H1 (cell line): ENCODE measurements around the gene ABHD13. TPM values are rescaled to one million over a fixed set of nuclear protein-coding genes. Genes with fewer than 3 reads are reported as not detected.

Experiments
- CTCF ChIA-PET: fragments of 300-600 bp; sonication (Branson Sonifier 250); formaldehyde crosslinking; loops from one replicate; lab custom pipeline; 2021; ENCODE audit not compliant: partially characterized antibody; lab: Charles Lee
- POLR2A ChIA-PET: fragments of 300-600 bp; sonication (Branson Sonifier 250); formaldehyde crosslinking; loops from one replicate; lab custom pipeline; 2021; ENCODE audit warnings: inconsistent platforms; ENCODE audit not compliant: partially characterized antibody; lab: Charles Lee
- DNase-seq, 2 experiments: peaks; one replicate each; pipeline versions ENCODE4 v3.0.0 to v3.0.0-alpha.2; 2010 to 2022; ENCODE audit warnings: low spot score in 2 of 2, low read depth in 1 of 2, mixed read lengths in 1 of 2
- FAIRE-seq: peaks from 2 replicates; lab custom pipeline; 2011; peaks lifted over from hg19 to GRCh38; lab: Jason Lieb, UNC
- H2AFZ ChIP-seq: 2 replicates; pipeline ENCODE4 v1.8.1; 2012; ENCODE audit warnings: low read length, inconsistent platforms
- H2AK5ac ChIP-seq: 2 replicates; pipeline ENCODE4 v1.6.1; 2013; ENCODE audit warnings: low read depth, low read length
- H2BK120ac ChIP-seq: replicated peaks from 2 replicates; pipeline ENCODE3; 2013; ENCODE audit warnings: low read depth, low read length, inconsistent platforms
- H2BK12ac ChIP-seq: 2 replicates; pipeline ENCODE4 v1.6.1; 2013; ENCODE audit warnings: low read depth, low read length
- H2BK15ac ChIP-seq: 2 replicates; pipeline ENCODE4 v1.6.1; 2013; ENCODE audit warnings: low read length
- H2BK20ac ChIP-seq: 2 replicates; pipeline ENCODE4 v1.6.1; 2013; ENCODE audit warnings: low read length
- H2BK5ac ChIP-seq: 2 replicates; pipeline ENCODE4 v1.6.1; 2013; ENCODE audit warnings: low read depth, low read length
- H3K14ac ChIP-seq: 2 replicates; pipeline ENCODE4 v1.6.1; 2013; ENCODE audit warnings: inconsistent platforms; ENCODE audit not compliant: insufficient read length
- H3K18ac ChIP-seq: 2 replicates; pipeline ENCODE4 v1.6.1; 2013; ENCODE audit warnings: low read length; ENCODE audit errors: extremely low read depth
- H3K23ac ChIP-seq: 2 replicates; pipeline ENCODE4 v1.6.1; 2013; ENCODE audit warnings: inconsistent platforms; ENCODE audit not compliant: insufficient read length
- H3K23me2 ChIP-seq: 2 replicates; pipeline ENCODE4 v1.6.1; 2013; ENCODE audit warnings: low read depth, low read length
- H3K27ac ChIP-seq: 2 replicates; pipeline ENCODE4 v1.6.1; 2011; ENCODE audit warnings: low read depth, low read length, inconsistent platforms
- H3K27me3 ChIP-seq, 4 experiments: replicated peaks in 1 of 4; 1 replicate in 1 of 4; 2 replicates in 3 of 4; pipeline versions ENCODE4 v1.6.1 to v1.8.1; 2011 to 2013; ENCODE audit warnings: low read length in 3 of 4, mild to moderate bottlenecking in 3 of 4, inconsistent platforms in 2 of 4, mixed read lengths in 2 of 4, moderate library complexity in 1 of 4; ENCODE audit not compliant: control insufficient read depth in 3 of 4, insufficient read depth in 3 of 4; ENCODE audit errors: extremely low read depth in 1 of 4
- H3K36me3 ChIP-seq, 4 experiments: 2 replicates each; pipeline versions ENCODE4 v1.6.1 to v1.8.1; 2011 to 2013; ENCODE audit warnings: mild to moderate bottlenecking in 4 of 4, low read length in 3 of 4, moderate library complexity in 2 of 4, control low read depth in 1 of 4, inconsistent platforms in 1 of 4; ENCODE audit not compliant: insufficient read depth in 4 of 4, control insufficient read depth in 2 of 4
- H3K4ac ChIP-seq: replicated peaks from 2 replicates; pipeline ENCODE3; 2013; ENCODE audit warnings: low read length, low read depth, mixed read lengths, inconsistent platforms; ENCODE audit not compliant: insufficient read length
- H3K4me1 ChIP-seq, 4 experiments: replicated peaks in 1 of 4; 1 replicate in 1 of 4; 2 replicates in 3 of 4; pipeline versions ENCODE4 v1.6.1 to v1.8.1; 2011 to 2013; ENCODE audit warnings: low read length in 3 of 4, inconsistent platforms in 2 of 4, mixed read lengths in 1 of 4; ENCODE audit not compliant: insufficient read depth in 4 of 4, control insufficient read depth in 3 of 4
- H3K4me2 ChIP-seq, 2 experiments: 2 replicates each; pipeline versions ENCODE4 v1.6.1 to v1.8.1; 2011 to 2013; ENCODE audit warnings: low read depth in 2 of 2, low read length in 2 of 2, control low read depth in 1 of 2, inconsistent platforms in 1 of 2, mild to moderate bottlenecking in 1 of 2; ENCODE audit not compliant: insufficient read depth in 1 of 2
- H3K4me3 ChIP-seq, 4 experiments: fragments of 200-600, 300-600 bp in 1 of 4; sonication (generic), shearing (Covaris generic), sonication (Bioruptor Twin) in 1 of 4; 2 replicates each; pipeline versions ENCODE4 v1.5.1 to v1.8.1; 2011 to 2016; ENCODE audit warnings: low read length in 4 of 4, low read depth in 3 of 4, control low read depth in 2 of 4, inconsistent platforms in 2 of 4, mild to moderate bottlenecking in 2 of 4, mixed read lengths in 1 of 4, moderate library complexity in 1 of 4; ENCODE audit not compliant: insufficient read depth in 2 of 4; ENCODE audit errors: extremely low read depth in 1 of 4
- H3K56ac ChIP-seq: replicated peaks from 2 replicates; pipeline ENCODE3; 2013; ENCODE audit warnings: low read depth, mild to moderate bottlenecking, mixed read lengths, low read length, inconsistent platforms; ENCODE audit not compliant: insufficient read length
- H3K79me1 ChIP-seq: 2 replicates; pipeline ENCODE4 v1.6.1; 2013; ENCODE audit warnings: low read depth, low read length, control low read depth
- H3K79me2 ChIP-seq, 2 experiments: 2 replicates each; pipeline versions ENCODE4 v1.6.1 to v1.8.1; 2012 to 2013; ENCODE audit warnings: low read length in 2 of 2, mild to moderate bottlenecking in 2 of 2, inconsistent platforms in 1 of 2; ENCODE audit not compliant: insufficient read depth in 2 of 2, control insufficient read depth in 1 of 2
- H3K9ac ChIP-seq, 4 experiments: replicated peaks in 1 of 4; 1 replicate in 1 of 4; 2 replicates in 3 of 4; pipeline versions ENCODE4 v1.6.1 to v1.8.1; 2011 to 2013; ENCODE audit warnings: low read depth in 3 of 4, low read length in 3 of 4, control low read depth in 2 of 4, mild to moderate bottlenecking in 2 of 4, moderate library complexity in 2 of 4, inconsistent platforms in 1 of 4; ENCODE audit errors: extremely low read depth in 1 of 4
- H3K9me3 ChIP-seq, 2 experiments: 2 replicates each; pipeline versions ENCODE4 v1.6.1 to v1.8.1; 2012 to 2013; ENCODE audit warnings: mild to moderate bottlenecking in 2 of 2, moderate library complexity in 2 of 2, control low read depth in 1 of 2, inconsistent platforms in 1 of 2, low read depth in 1 of 2, low read length in 1 of 2, mixed read lengths in 1 of 2; ENCODE audit not compliant: insufficient read depth in 2 of 2
- H4K20me1 ChIP-seq, 2 experiments: replicated peaks in 1 of 2; 2 replicates each; pipeline versions ENCODE3 to v1.8.1; 2011 to 2013; ENCODE audit warnings: inconsistent platforms in 2 of 2, low read length in 2 of 2, mild to moderate bottlenecking in 1 of 2; ENCODE audit not compliant: insufficient read depth in 2 of 2, control insufficient read depth in 1 of 2
- H4K5ac ChIP-seq: 2 replicates; pipeline ENCODE4 v1.6.1; 2013; ENCODE audit warnings: low read length, low read depth, mixed read lengths, inconsistent platforms; ENCODE audit not compliant: insufficient read length
- H4K8ac ChIP-seq: 2 replicates; pipeline ENCODE4 v1.8.0; 2013; ENCODE audit warnings: mild to moderate bottlenecking, moderate library complexity, low read length, inconsistent platforms; ENCODE audit not compliant: insufficient read depth; ENCODE audit errors: extremely low read depth
- H4K91ac ChIP-seq: replicated peaks from 2 replicates; pipeline ENCODE3; 2013; ENCODE audit warnings: low read length, mixed read lengths, inconsistent platforms; ENCODE audit not compliant: insufficient read length
- CBX5 ChIP-seq: fragments of 300-800, 300-1000 bp; sonication (generic); IDR thresholded peaks from 2 replicates; pipeline ENCODE4 v1.7.1; 2016; ENCODE audit warnings: antibody characterized with exemption, low read length, low read depth
- EZH2 ChIP-seq: fragments of 200-600 bp; sonication (generic); IDR thresholded peaks from 2 replicates; pipeline ENCODE4 v1.7.1; 2012; ENCODE audit warnings: low read depth, mild to moderate bottlenecking, moderate library complexity, low read length, inconsistent platforms; ENCODE audit not compliant: severe bottlenecking
- GTF2F1 ChIP-seq: IDR thresholded peaks from 2 replicates; pipeline ENCODE4 v1.6.1; 2012; ENCODE audit warnings: low read depth, low read length, improper control_type of control experiment, borderline replicate concordance
- NANOG ChIP-seq: IDR thresholded peaks from 2 replicates; pipeline ENCODE4 v1.6.1; 2011; ENCODE audit warnings: low read length, low read depth, mild to moderate bottlenecking, inconsistent platforms; ENCODE audit not compliant: insufficient read depth, poor library complexity, severe bottlenecking
- POLR2A ChIP-seq, 2 experiments: IDR thresholded peaks; 1 replicate in 1 of 2; 2 replicates in 1 of 2; pipeline ENCODE4 v1.6.1; 2011; ENCODE audit warnings: low read depth in 2 of 2, low read length in 2 of 2, mild to moderate bottlenecking in 2 of 2; ENCODE audit errors: control extremely low read depth in 1 of 2
- RBBP5 ChIP-seq: IDR thresholded peaks from 2 replicates; pipeline ENCODE4 v1.7.1; 2012; ENCODE audit warnings: low read depth, mild to moderate bottlenecking, inconsistent platforms, low read length, moderate library complexity, borderline replicate concordance
- SAP30 ChIP-seq: fragments of 300-600 bp; sonication (generic); IDR thresholded peaks from 2 replicates; pipeline ENCODE4 v1.7.1; 2012; ENCODE audit warnings: low read length, moderate library complexity, mild to moderate bottlenecking, inconsistent platforms; ENCODE audit not compliant: insufficient read depth, insufficient replicate concordance
- SP1 ChIP-seq: IDR thresholded peaks from 2 replicates; pipeline ENCODE4 v1.6.1; 2011; ENCODE audit warnings: low read depth, low read length
- TAF1 ChIP-seq: IDR thresholded peaks from 2 replicates; pipeline ENCODE4 v1.6.1; 2011; ENCODE audit warnings: mild to moderate bottlenecking, low read depth, low read length
- TBP ChIP-seq: IDR thresholded peaks from 2 replicates; pipeline ENCODE4 v1.6.1; 2011; ENCODE audit warnings: low read depth, low read length, improper control_type of control experiment
- whole genome bisulfite sequencing, 2 experiments: shearing (Covaris generic) in 1 of 2; methylation state at CpG; one replicate each; pipeline versions ENCODE4 v1.1.6 to v1.1.7; 2013 to 2015; ENCODE audit warnings: low lambda C conversion rate in 2 of 2, mixed read lengths in 2 of 2, inconsistent platforms in 1 of 2, low coverage in 1 of 2, missing lambda C conversion rate in 1 of 2; ENCODE audit not compliant: insufficient replicate concordance in 2 of 2, insufficient coverage in 1 of 2, insufficient read length in 1 of 2; ENCODE audit errors: extremely low coverage in 1 of 2, missing lambda C conversion rate in 1 of 2; 5-methylcytosine and 5-hydroxymethylcytosine counted together
- polyA plus RNA-seq, 7 experiments: library from polyadenylated mRNA; depleted of rRNA in 3 of 7; stranded (reverse) in 5 of 7; unstranded in 2 of 7; fragments of >200 nt in 5 of 7; fragments of 200-250 nt in 2 of 7; gene quantifications; 1 replicate in 5 of 7; 2 replicates in 1 of 7; 4 replicates in 1 of 7; pipeline versions ENCODE4 v1.2.1 to v1.2.3, GENCODE V29; 2011 to 2013; ENCODE audit warnings: missing spikeins in 2 of 7, mixed read lengths in 2 of 7
- total RNA-seq: library from RNA; stranded (reverse); fragmentation: NEBNext Ultra II Directional; extraction: Animal tissue kit (Norgen Biotek cat#: 25700); gene quantifications from 2 replicates; pipeline ENCODE4 v1.2.1, GENCODE V29; 2021
- TF ChIP-seq, protein P1 (sequence below), 3 experiments: IDR thresholded peaks; 1 replicate in 2 of 3; 2 replicates in 1 of 3; pipeline versions ENCODE4 v1.5.1 to v1.6.1; 2011; ENCODE audit warnings: low read length in 3 of 3, mild to moderate bottlenecking in 3 of 3, inconsistent platforms in 2 of 3, low read depth in 1 of 3, moderate library complexity in 1 of 3; ENCODE audit not compliant: insufficient read depth in 1 of 3; ENCODE audit errors: control extremely low read depth in 1 of 3

The ABHD13 gene
- total and polyA plus RNA-seq, 2 of the 8 experiments (the other 6 are each of a cell fraction or from before 2014, with no cell fraction given): 3.5 to 6.6 TPM

- WGBS, 2 experiments: 92% methylated on average over 3 of the region's 3 CpGs; no CpG with 5 or more reads in 1 of the 2 experiments
- Histone ChIP-seq H4K91ac (no peak overlapping the region), H3K14ac (no peak overlapping the region), H2AFZ (no peak overlapping the region), H3K23ac (no peak overlapping the region), H3K18ac (no peak overlapping the region), H2BK15ac (no peak overlapping the region), H2BK5ac (no peak overlapping the region), H3K27me3 (no peaks in the 10 kb centered on the region), H3K9ac (no peak overlapping the region), H3K79me2 (no peaks in the 10 kb centered on the region), H3K4me2 (no peak overlapping the region), H4K8ac (no peak overlapping the region), H2AK5ac (no peak overlapping the region), H3K56ac (no peak overlapping the region), H2BK120ac (no peak overlapping the region), H2BK12ac (no peak overlapping the region), H3K36me3 (no peaks in the 10 kb centered on the region), H4K20me1 (no peaks in the 10 kb centered on the region), H3K23me2 (no peaks in the 10 kb centered on the region), H3K4me3 (no peak overlapping the region), H3K4me1 (no peaks in the 10 kb centered on the region), H2BK20ac (no peak overlapping the region), H3K4ac (no peak overlapping the region), H4K5ac (no peak overlapping the region), H3K79me1 (no peaks in the 10 kb centered on the region), H3K27ac (no peak overlapping the region), H3K9me3 (no peaks in the 10 kb centered on the region)
- FAIRE-seq: no peak
- CTCF ChIA-PET: interaction anchor here (0.7 to 1.3 kb wide), 2 partner anchors 27 to 88 kb away, joined by 3 to 4 read pairs; no protein-coding TSS in a partner anchor
- POLR2A ChIA-PET: no interaction called here
- DNase-seq: no peak
- TF ChIP-seq POLR2A (IDR thresholded peaks at IDR 0.05; ENCODE audit: control extremely low read depth in 1 of 2, low read depth in 2 of 2, low read length in 2 of 2) (no peak), TAF1 (no peak), SP1 (no peak), TBP (no peak), RBBP5 (no peak), NANOG (no peak), CBX5 (no peak), SAP30 (no peak), GTF2F1 (no peak), EZH2 (no peak)
- TF ChIP-seq, protein P1, sequence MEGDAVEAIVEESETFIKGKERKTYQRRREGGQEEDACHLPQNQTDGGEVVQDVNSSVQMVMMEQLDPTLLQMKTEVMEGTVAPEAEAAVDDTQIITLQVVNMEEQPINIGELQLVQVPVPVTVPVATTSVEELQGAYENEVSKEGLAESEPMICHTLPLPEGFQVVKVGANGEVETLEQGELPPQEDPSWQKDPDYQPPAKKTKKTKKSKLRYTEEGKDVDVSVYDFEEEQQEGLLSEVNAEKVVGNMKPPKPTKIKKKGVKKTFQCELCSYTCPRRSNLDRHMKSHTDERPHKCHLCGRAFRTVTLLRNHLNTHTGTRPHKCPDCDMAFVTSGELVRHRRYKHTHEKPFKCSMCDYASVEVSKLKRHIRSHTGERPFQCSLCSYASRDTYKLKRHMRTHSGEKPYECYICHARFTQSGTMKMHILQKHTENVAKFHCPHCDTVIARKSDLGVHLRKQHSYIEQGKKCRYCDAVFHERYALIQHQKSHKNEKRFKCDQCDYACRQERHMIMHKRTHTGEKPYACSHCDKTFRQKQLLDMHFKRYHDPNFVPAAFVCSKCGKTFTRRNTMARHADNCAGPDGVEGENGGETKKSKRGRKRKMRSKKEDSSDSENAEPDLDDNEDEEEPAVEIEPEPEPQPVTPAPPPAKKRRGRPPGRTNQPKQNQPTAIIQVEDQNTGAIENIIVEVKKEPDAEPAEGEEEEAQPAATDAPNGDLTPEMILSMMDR (IDR thresholded peaks at IDR 0.05; ENCODE audit: control extremely low read depth in 1 of 3, insufficient read depth in 1 of 3, low read depth in 1 of 3, low read length in 3 of 3): no peak
Observed at GRCh38 chr13:108182652-108183051, 35.5 kb upstream of the ABHD13 start.
